Natural killer cell (primary cell): ENCODE results near the gene KSR2. TPM values are rescaled to one million over a fixed set of nuclear protein-coding genes. Genes with fewer than 3 reads are reported as not detected.

ENCODE experiments used
- ATAC-seq, 3 donors: fragments of 150-1000 bp in 2 of 3; fragments of 200-7000 bp in 1 of 3; cut with Tn5 transposase; 1 replicate in 1 of 3; 2 replicates in 2 of 3; pipeline ENCODE4 v1.10.0; 2021; ENCODE audit warnings: mild to moderate bottlenecking in 2 of 3, moderate library complexity in 2 of 3
- DNase-seq, 2 donors: peaks; one replicate each; pipeline versions ENCODE4 v3.0.0 to v3.0.0-alpha.2; 2013 to 2021; ENCODE audit warnings: mixed read lengths in 1 of 2
- H3K27ac ChIP-seq: one replicate; pipeline ENCODE4 v1.5.1; 2013; ENCODE audit warnings: mild to moderate bottlenecking, low read length
- H3K27me3 ChIP-seq: one replicate; pipeline ENCODE4 v1.6.1; 2013; ENCODE audit warnings: low read length; ENCODE audit not compliant: control insufficient read depth, insufficient read depth
- H3K36me3 ChIP-seq: one replicate; pipeline ENCODE4 v1.6.1; 2013; ENCODE audit warnings: low read length; ENCODE audit not compliant: control insufficient read depth, insufficient read depth
- H3K4me1 ChIP-seq: one replicate; pipeline ENCODE4 v1.6.1; 2013; ENCODE audit warnings: low read length; ENCODE audit not compliant: control insufficient read depth, insufficient read depth
- H3K4me3 ChIP-seq: one replicate; pipeline ENCODE4 v1.5.1; 2013; ENCODE audit warnings: low read length
- H3K9me3 ChIP-seq: one replicate; pipeline ENCODE4 v1.6.1; 2013; ENCODE audit warnings: low read length; ENCODE audit not compliant: control insufficient read depth, insufficient read depth
- H3K27ac Mint-ChIP-seq, 2 donors: one replicate each; pipeline ENCODE4 v1.8.0; 2022; ENCODE audit warnings: mild to moderate bottlenecking in 2 of 2, mixed read lengths in 2 of 2, moderate library complexity in 1 of 2
- H3K27me3 Mint-ChIP-seq, 2 donors: one replicate each; pipeline ENCODE4 v1.8.0; 2022; ENCODE audit warnings: low read depth in 2 of 2, mixed read lengths in 2 of 2
- H3K36me3 Mint-ChIP-seq: one replicate; pipeline ENCODE4 v1.8.0; 2022; ENCODE audit warnings: mixed read lengths
- H3K4me1 Mint-ChIP-seq, 2 donors: one replicate each; pipeline ENCODE4 v1.8.0; 2022; ENCODE audit warnings: mixed read lengths in 2 of 2
- H3K4me3 Mint-ChIP-seq: one replicate; pipeline ENCODE4 v1.8.0; 2022; ENCODE audit warnings: mild to moderate bottlenecking, moderate library complexity, mixed read lengths
- H3K9me3 Mint-ChIP-seq, 2 donors: one replicate each; pipeline ENCODE4 v1.8.0; 2022; ENCODE audit warnings: mixed read lengths in 2 of 2
- CTCF ChIP-seq: fragments of 200-600 bp; IDR thresholded peaks from one replicate; pipeline ENCODE4 v1.8.0; 2022; ENCODE audit warnings: antibody characterized with exemption
- WGBS: methylation state at CpG from one replicate; pipeline ENCODE4 v1.1.7; 2013; ENCODE audit warnings: missing lambda C conversion rate; ENCODE audit not compliant: insufficient coverage; 5-methylcytosine and 5-hydroxymethylcytosine counted together
- intact Hi-C: fragments of 100-400 bp; cut with micrococcal nuclease; formaldehyde crosslinking; loops from one replicate; pipeline ENCODE4 v1.14.2; 2022
- total RNA-seq, 4 donors: library from RNA; stranded (reverse); fragments of 120-200 nt in 1 of 4; gene quantifications; one replicate each; pipeline versions ENCODE4 v1.2.3 to v1.2.4, GENCODE V29; 2013 to 2022

The KSR2 gene
- total RNA-seq, 3 donors from 2014 or later (not counting 1 experiment from before 2014, with no cell fraction given), result not detected

- Histone ChIP-seq H3K4me1 (no peaks in the 10 kb centered on the region), H3K4me3 (no peak overlapping the region), H3K9me3 (no peaks in the 10 kb centered on the region), H3K36me3 (no peaks in the 10 kb centered on the region), H3K27me3 (no peaks in the 10 kb centered on the region), H3K27ac (no peak overlapping the region)
- 88% methylated on average over 1 of the region's 1 CpG for WGBS
- H3K27me3 Mint-ChIP-seq, result peaks cover 0 to 11% of the 10 kb centered on the region in 2 donors
- no peak for ATAC-seq
- no peaks in the 10 kb centered on the region for H3K4me1 Mint-ChIP-seq
- H3K36me3 Mint-ChIP-seq, result no peaks in the 10 kb centered on the region
- no peak for TF ChIP-seq CTCF
- H3K4me3 Mint-ChIP-seq, result no peak overlapping the region
- peaks cover 0 to 2% of the 10 kb centered on the region in 2 donors for H3K9me3 Mint-ChIP-seq
- intact Hi-C loops, result no loop called here
- DNase-seq, result no peak
- H3K27ac Mint-ChIP-seq, result no peak overlapping the region
Observed at GRCh38 chr12:117459229-117459628, 509.6 kb downstream of the KSR2 start.

GRCh38 chr12:117457189-117457588 is 511.6 kb downstream of the KSR2 start:
- Histone ChIP-seq H3K27ac (no peak overlapping the region), H3K27me3 (no peaks in the 10 kb centered on the region), H3K36me3 (no peaks in the 10 kb centered on the region), H3K4me3 (no peak overlapping the region), H3K4me1 (no peaks in the 10 kb centered on the region), H3K9me3 (no peaks in the 10 kb centered on the region)
- DNase-seq (no peak), ATAC-seq (no peak)
- intact Hi-C loops, result no loop called here
- Mint-ChIP-seq H3K4me3 (no peak overlapping the region), H3K9me3 (peaks cover 0 to 2% of the 10 kb centered on the region in 2 donors), H3K4me1 (no peaks in the 10 kb centered on the region), H3K27me3 (peaks cover 0 to 8% of the 10 kb centered on the region in 2 donors), H3K27ac (no peak overlapping the region), H3K36me3 (no peaks in the 10 kb centered on the region)
- TF ChIP-seq CTCF, result no peak
- 93% methylated on average over 3 of the region's 3 CpGs for WGBS

- ATAC-seq, result no peak
- Mint-ChIP-seq H3K4me1 (no peaks in the 10 kb centered on the region), H3K4me3 (no peak overlapping the region), H3K36me3 (no peaks in the 10 kb centered on the region), H3K27me3 (peaks cover 0 to 8% of the 10 kb centered on the region in 2 donors), H3K27ac (no peak overlapping the region), H3K9me3 (peaks cover 0 to 2% of the 10 kb centered on the region in 2 donors)
- Histone ChIP-seq H3K27me3 (no peaks in the 10 kb centered on the region), H3K4me1 (no peaks in the 10 kb centered on the region), H3K4me3 (no peak overlapping the region), H3K36me3 (no peaks in the 10 kb centered on the region), H3K27ac (no peak overlapping the region), H3K9me3 (no peaks in the 10 kb centered on the region)
- intact Hi-C loops, result no loop called here
- DNase-seq, result no peak
- 86% methylated on average over 5 of the region's 5 CpGs for WGBS
- TF ChIP-seq CTCF, result no peak
Observed at GRCh38 chr12:117456076-117456475, 512.7 kb downstream of the KSR2 start.

GRCh38 chr12:117453961-117454360 is 514.8 kb downstream of the KSR2 start:
- TF ChIP-seq CTCF, result no peak
- Mint-ChIP-seq H3K27me3 (peaks cover 0 to 8% of the 10 kb centered on the region in 2 donors), H3K27ac (no peak overlapping the region), H3K9me3 (peaks cover 0 to 2% of the 10 kb centered on the region in 2 donors), H3K4me3 (no peak overlapping the region), H3K36me3 (no peaks in the 10 kb centered on the region), H3K4me1 (no peaks in the 10 kb centered on the region)
- Histone ChIP-seq H3K27me3 (no peaks in the 10 kb centered on the region), H3K27ac (no peak overlapping the region), H3K9me3 (no peaks in the 10 kb centered on the region), H3K4me3 (no peak overlapping the region), H3K36me3 (no peaks in the 10 kb centered on the region), H3K4me1 (no peaks in the 10 kb centered on the region)
- no peak for ATAC-seq
- no peak for DNase-seq
- WGBS, result 100% methylated on average over 1 of the region's 4 CpGs
- intact Hi-C loops, result no loop called here
